ENCODE measurements around the gene GKN2. TPM values are rescaled to one million over a fixed set of nuclear protein-coding genes. Genes with fewer than 3 reads are reported as not detected.

Gene GKN2
- total and polyA plus RNA-seq, 7 donors: 1.2 to 14.4 TPM; not detected in 5

DNA sequence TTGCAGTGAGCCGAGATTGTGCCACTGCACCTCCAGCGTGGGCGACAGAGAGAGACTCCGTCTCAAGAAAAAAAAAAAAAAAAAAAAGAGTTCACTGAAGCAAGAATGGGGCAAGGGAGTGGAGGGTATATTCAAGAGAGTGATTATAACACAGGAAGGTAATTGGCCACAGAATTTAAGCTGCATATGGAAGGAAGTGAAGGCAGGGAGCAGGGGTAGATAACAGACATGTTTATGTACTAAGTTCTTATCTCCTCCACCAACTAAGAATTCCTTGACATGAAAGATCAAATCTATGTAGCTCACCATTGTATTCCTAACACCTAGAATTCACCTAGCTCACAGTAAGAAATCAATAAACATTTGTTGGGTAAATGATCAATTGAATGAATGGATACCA is 37.3 kb downstream of the GKN2 start:
- Histone ChIP-seq H3K9me3 (no peaks in the 10 kb centered on the region), H3K4me1 (peaks cover 0 to 8% (median 0%) of the 10 kb centered on the region in 4 donors), H3K27ac (no peak overlapping the region), H3K27me3 (no peaks in the 10 kb centered on the region), H3K4me3 (no peak overlapping the region), H3K36me3 (no peaks in the 10 kb centered on the region)
- intact Hi-C loops (cut with DNase I): no loop called here
- TF ChIP-seq, protein P1, sequence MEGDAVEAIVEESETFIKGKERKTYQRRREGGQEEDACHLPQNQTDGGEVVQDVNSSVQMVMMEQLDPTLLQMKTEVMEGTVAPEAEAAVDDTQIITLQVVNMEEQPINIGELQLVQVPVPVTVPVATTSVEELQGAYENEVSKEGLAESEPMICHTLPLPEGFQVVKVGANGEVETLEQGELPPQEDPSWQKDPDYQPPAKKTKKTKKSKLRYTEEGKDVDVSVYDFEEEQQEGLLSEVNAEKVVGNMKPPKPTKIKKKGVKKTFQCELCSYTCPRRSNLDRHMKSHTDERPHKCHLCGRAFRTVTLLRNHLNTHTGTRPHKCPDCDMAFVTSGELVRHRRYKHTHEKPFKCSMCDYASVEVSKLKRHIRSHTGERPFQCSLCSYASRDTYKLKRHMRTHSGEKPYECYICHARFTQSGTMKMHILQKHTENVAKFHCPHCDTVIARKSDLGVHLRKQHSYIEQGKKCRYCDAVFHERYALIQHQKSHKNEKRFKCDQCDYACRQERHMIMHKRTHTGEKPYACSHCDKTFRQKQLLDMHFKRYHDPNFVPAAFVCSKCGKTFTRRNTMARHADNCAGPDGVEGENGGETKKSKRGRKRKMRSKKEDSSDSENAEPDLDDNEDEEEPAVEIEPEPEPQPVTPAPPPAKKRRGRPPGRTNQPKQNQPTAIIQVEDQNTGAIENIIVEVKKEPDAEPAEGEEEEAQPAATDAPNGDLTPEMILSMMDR (IDR thresholded peaks at IDR 0.05): no peak
- TF ChIP-seq POLR2AphosphoS5 (IDR thresholded peaks at IDR 0.05) (no peak), EP300 (IDR thresholded peaks at IDR 0.05) (no peak), POLR2A (IDR thresholded peaks at IDR 0.05) (no peak)
- WGBS, 2 donors: 90 to 96% methylated on average over 4 of the region's 4 CpGs
- DNase-seq: no peak

GRCh38 chr2:68913359-68913758 is 39.3 kb downstream of the GKN2 start:
- DNase-seq: no peak
- Histone ChIP-seq H3K27ac (no peak overlapping the region), H3K9me3 (no peaks in the 10 kb centered on the region), H3K27me3 (no peaks in the 10 kb centered on the region), H3K36me3 (no peaks in the 10 kb centered on the region), H3K4me3 (no peak overlapping the region), H3K4me1 (peaks cover 0 to 22% (median 7%) of the 10 kb centered on the region in 4 donors)
- intact Hi-C loops (cut with DNase I): loop anchor here (5.0 kb wide), 1 partner anchor 161 kb away; no protein-coding TSS in a partner anchor
- no peak for TF ChIP-seq EP300 (IDR thresholded peaks at IDR 0.05)
- TF ChIP-seq, protein P1 (IDR thresholded peaks at IDR 0.05): no peak
- WGBS, 2 donors: 92 to 94% methylated on average over 3 of the region's 3 CpGs

- H3K4me1 ChIP-seq: peaks cover 0 to 27% (median 11%) of the 10 kb centered on the region in 4 donors
- TF ChIP-seq EP300 (IDR thresholded peaks at IDR 0.05): no peak
- TF ChIP-seq, protein P1 (IDR thresholded peaks at IDR 0.05): no peak
- no peak for TF ChIP-seq POLR2A (IDR thresholded peaks at IDR 0.05)
- H3K9me3 ChIP-seq: no peaks in the 10 kb centered on the region
- intact Hi-C loops (cut with DNase I): loop anchor here (5.0 kb wide), 1 partner anchor 160 kb away; no protein-coding TSS in a partner anchor
- DNase-seq: no peak
- H3K27ac ChIP-seq: no peak overlapping the region
- WGBS, 2 donors: 20 to 29% methylated on average over 2 of the region's 2 CpGs
- H3K4me3 ChIP-seq: no peak overlapping the region
- H3K27me3 ChIP-seq: no peaks in the 10 kb centered on the region
- no peaks in the 10 kb centered on the region for H3K36me3 ChIP-seq
Measured at GRCh38 chr2:68912732-68913131, 40.0 kb downstream of the GKN2 start.

- no peak overlapping the region for H3K4me3 ChIP-seq
- H3K9me3 ChIP-seq: no peaks in the 10 kb centered on the region
- H3K36me3 ChIP-seq: no peaks in the 10 kb centered on the region
- TF ChIP-seq POLR2A (IDR thresholded peaks at IDR 0.05): no peak
- TF ChIP-seq POLR2AphosphoS5 (IDR thresholded peaks at IDR 0.05): no peak
- no peak for TF ChIP-seq EP300 (IDR thresholded peaks at IDR 0.05)
- TF ChIP-seq, protein P1 (IDR thresholded peaks at IDR 0.05): no peak
- peaks cover 0 to 27% (median 11%) of the 10 kb centered on the region in 4 donors for H3K4me1 ChIP-seq
- no peak for DNase-seq
- 92 to 98% methylated on average over 3 of the region's 3 CpGs for WGBS, 2 donors
- no peak overlapping the region for H3K27ac ChIP-seq
- intact Hi-C loops (cut with DNase I): loop anchor here (5.0 kb wide), 1 partner anchor 160 kb away; no protein-coding TSS in a partner anchor
- no peaks in the 10 kb centered on the region for H3K27me3 ChIP-seq
Measured at GRCh38 chr2:68912111-68912510, 40.6 kb downstream of the GKN2 start.

DNA sequence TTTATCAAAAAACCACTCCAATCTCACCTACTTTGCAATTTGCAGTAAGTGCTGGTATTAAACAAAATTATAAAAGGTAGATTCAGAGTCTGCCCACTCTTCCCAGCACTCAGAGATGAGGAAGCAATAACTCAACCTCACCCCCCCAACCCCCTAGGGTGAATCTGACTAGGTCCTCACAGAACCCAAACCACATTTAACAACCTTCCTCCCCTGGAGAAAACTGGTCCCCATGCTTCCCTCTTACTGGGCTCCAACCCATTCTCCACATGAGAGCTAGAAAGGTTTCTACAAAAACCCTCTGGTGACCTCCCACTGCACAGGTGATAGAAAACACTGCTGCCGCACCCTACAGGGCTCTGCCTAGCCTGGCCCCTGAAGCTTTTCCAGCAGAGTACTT is 41.0 kb downstream of the GKN2 start:
- Histone ChIP-seq H3K4me3 (no peak overlapping the region), H3K4me1 (peaks cover 0 to 27% (median 11%) of the 10 kb centered on the region in 4 donors), H3K36me3 (no peaks in the 10 kb centered on the region), H3K27ac (no peak overlapping the region), H3K27me3 (no peaks in the 10 kb centered on the region), H3K9me3 (no peaks in the 10 kb centered on the region)
- no peak for DNase-seq
- TF ChIP-seq POLR2A (IDR thresholded peaks at IDR 0.05) (no peak), POLR2AphosphoS5 (IDR thresholded peaks at IDR 0.05) (no peak), EP300 (IDR thresholded peaks at IDR 0.05) (no peak)
- TF ChIP-seq, protein P1 (IDR thresholded peaks at IDR 0.05): no peak
- WGBS, 2 donors: 92 to 99% methylated on average over 1 of the region's 1 CpG
- intact Hi-C loops (cut with DNase I): loop anchor here (5.0 kb wide), 1 partner anchor 159 kb away; no protein-coding TSS in a partner anchor
